Keratinocyte (primary cell): ENCODE data around the gene RAI14. TPM values are rescaled to one million over a fixed set of nuclear protein-coding genes. Genes with fewer than 3 reads are reported as not detected.

Source experiments
- DNase-seq: peaks from one replicate; pipeline ENCODE4 v3.0.0-alpha.2; 2011; ENCODE audit warnings: low read depth, missing footprints, low spot score
- FAIRE-seq: peaks from 2 replicates; lab custom pipeline; 2011; peaks lifted over from hg19 to GRCh38; lab: Jason Lieb, UNC
- H2AFZ ChIP-seq: 2 replicates; pipeline ENCODE4 v1.6.0; 2012; ENCODE audit warnings: low read length, control low read depth, inconsistent platforms; ENCODE audit not compliant: control insufficient read depth
- H3K27ac ChIP-seq: 2 replicates; pipeline ENCODE4 v1.5.1; 2011; ENCODE audit warnings: low read length; ENCODE audit not compliant: control insufficient read depth, insufficient read depth
- H3K27me3 ChIP-seq: 3 replicates; pipeline ENCODE4 v1.6.0; 2011; ENCODE audit warnings: low read length; ENCODE audit not compliant: control insufficient read depth, insufficient read depth; ENCODE audit errors: extremely low read depth
- H3K36me3 ChIP-seq, 2 experiments: 2 replicates in 1 of 2; 3 replicates in 1 of 2; pipeline ENCODE4 v1.5.1; 2011; ENCODE audit warnings: low read length in 2 of 2, mild to moderate bottlenecking in 1 of 2; ENCODE audit not compliant: control insufficient read depth in 2 of 2, insufficient read depth in 2 of 2; ENCODE audit errors: extremely low read depth in 1 of 2
- H3K4me1 ChIP-seq: 3 replicates; pipeline ENCODE4 v1.5.1; 2011; ENCODE audit warnings: low read length; ENCODE audit not compliant: control insufficient read depth, insufficient read depth; ENCODE audit errors: extremely low read depth
- H3K4me2 ChIP-seq: 3 replicates; pipeline ENCODE4 v1.6.0; 2011; ENCODE audit warnings: low read depth, low read length; ENCODE audit not compliant: control insufficient read depth, insufficient read depth; ENCODE audit errors: extremely low read depth
- H3K4me3 ChIP-seq, 3 experiments: fragments of 200-600 bp in 1 of 3; sonication (generic) in 1 of 3; 2 replicates in 2 of 3; 3 replicates in 1 of 3; pipeline ENCODE4 v1.5.1; 2011 to 2016; ENCODE audit warnings: low read length in 3 of 3, mild to moderate bottlenecking in 3 of 3, control low read depth in 2 of 3, inconsistent platforms in 1 of 3, low read depth in 1 of 3, mixed read lengths in 1 of 3, mixed run types in 1 of 3, moderate library complexity in 1 of 3; ENCODE audit not compliant: control insufficient read depth in 2 of 3, insufficient read depth in 2 of 3; ENCODE audit errors: extremely low read depth in 1 of 3
- H3K79me2 ChIP-seq: 2 replicates; pipeline ENCODE4 v1.6.0; 2012; ENCODE audit warnings: low read length; ENCODE audit not compliant: control insufficient read depth, insufficient read depth
- H3K9ac ChIP-seq: 3 replicates; pipeline ENCODE4 v1.6.0; 2011; ENCODE audit warnings: low read length; ENCODE audit not compliant: control insufficient read depth, insufficient read depth; ENCODE audit errors: extremely low read depth
- H3K9me1 ChIP-seq: 3 replicates; pipeline ENCODE4 v1.6.0; 2011; ENCODE audit warnings: low read length; ENCODE audit not compliant: control insufficient read depth, insufficient read depth; ENCODE audit errors: extremely low read depth
- H3K9me3 ChIP-seq: 2 replicates; pipeline ENCODE4 v1.5.1; 2012; ENCODE audit warnings: low read depth, low read length; ENCODE audit not compliant: control insufficient read depth
- H4K20me1 ChIP-seq: 3 replicates; pipeline ENCODE4 v1.6.0; 2011; ENCODE audit warnings: low read length; ENCODE audit not compliant: control insufficient read depth, insufficient read depth; ENCODE audit errors: extremely low read depth
- EZH2 ChIP-seq: IDR thresholded peaks from one replicate; pipeline ENCODE4 v1.6.1; 2012; ENCODE audit warnings: inconsistent platforms, mild to moderate bottlenecking, low read length, moderate library complexity
- dilution Hi-C: fragments of 300-500 bp; cut with MboI; formaldehyde crosslinking; loops from one replicate; pipeline ENCODE4 v1.7.0; 2020; ENCODE audit warnings: low sequenced_read_pairs; ENCODE audit not compliant: extremely low pct_ligation_motif_present
- polyA plus RNA-seq, 5 experiments: library from polyadenylated mRNA; depleted of rRNA in 3 of 5; stranded (reverse) in 3 of 5; stranded (forward) in 1 of 5; unstranded in 1 of 5; fragments of >200 nt; gene quantifications; 1 replicate in 1 of 5; 2 replicates in 3 of 5; 3 replicates in 1 of 5; pipeline versions ENCODE4 v1.2.1 to v1.2.3, GENCODE V29; 2011 to 2012; ENCODE audit warnings: missing spikeins in 2 of 5, low read depth in 1 of 5, low replicate concordance in 1 of 5
- TF ChIP-seq, protein P1 (sequence below), 3 experiments: IDR thresholded peaks in 1 of 3; conservative IDR thresholded peaks in 1 of 3; optimal IDR thresholded peaks in 1 of 3; 2 replicates in 2 of 3; 3 replicates in 1 of 3; pipeline versions ENCODE3 to v1.5.1; 2011; ENCODE audit warnings: low read length in 3 of 3, mild to moderate bottlenecking in 3 of 3, moderate library complexity in 2 of 3, control low read depth in 1 of 3, inconsistent platforms in 1 of 3; ENCODE audit not compliant: insufficient read depth in 2 of 3; ENCODE audit errors: extremely low read depth in 1 of 3

Gene RAI14
- polyA plus RNA-seq, 1 donor (not counting 4 experiments of a cell fraction or from before 2014, with no cell fraction given): 31.4 TPM

DNA sequence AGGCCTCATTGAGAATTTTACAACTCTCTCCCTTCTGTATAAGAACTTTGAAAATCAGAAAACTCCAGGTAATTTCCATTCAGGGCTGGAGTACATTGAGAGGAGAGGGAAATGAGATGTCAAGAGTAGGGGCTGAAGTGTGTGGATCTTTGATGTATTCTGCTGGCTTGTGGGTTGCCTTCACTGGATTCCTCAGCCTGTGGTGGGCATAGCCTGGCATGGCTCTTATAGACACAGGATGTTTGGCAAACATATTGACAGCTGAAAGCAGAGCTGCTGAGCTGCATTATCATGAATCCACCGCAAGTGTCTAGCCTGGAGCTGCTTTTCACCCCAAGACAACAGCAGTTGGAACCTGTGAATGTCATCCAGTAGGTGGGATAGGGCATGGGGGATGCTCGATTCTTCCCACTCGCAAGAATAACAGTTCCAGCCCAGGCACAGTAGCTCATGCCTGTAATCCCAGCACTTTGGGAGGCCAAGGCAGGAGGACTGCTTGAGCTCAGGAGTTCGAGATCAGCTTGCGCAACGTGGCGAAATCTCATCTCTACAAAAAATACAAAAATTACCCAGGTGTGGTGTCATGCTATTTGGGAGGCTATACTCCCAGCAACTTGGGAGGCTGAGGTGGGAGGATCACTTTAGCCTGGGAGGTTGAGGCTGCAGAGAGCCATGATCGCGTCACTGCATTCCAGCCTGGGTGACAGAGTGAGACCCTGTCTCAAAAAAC is 146.9 kb downstream of the RAI14 start:
- no peaks in the 10 kb centered on the region for H3K79me2 ChIP-seq

DNA sequence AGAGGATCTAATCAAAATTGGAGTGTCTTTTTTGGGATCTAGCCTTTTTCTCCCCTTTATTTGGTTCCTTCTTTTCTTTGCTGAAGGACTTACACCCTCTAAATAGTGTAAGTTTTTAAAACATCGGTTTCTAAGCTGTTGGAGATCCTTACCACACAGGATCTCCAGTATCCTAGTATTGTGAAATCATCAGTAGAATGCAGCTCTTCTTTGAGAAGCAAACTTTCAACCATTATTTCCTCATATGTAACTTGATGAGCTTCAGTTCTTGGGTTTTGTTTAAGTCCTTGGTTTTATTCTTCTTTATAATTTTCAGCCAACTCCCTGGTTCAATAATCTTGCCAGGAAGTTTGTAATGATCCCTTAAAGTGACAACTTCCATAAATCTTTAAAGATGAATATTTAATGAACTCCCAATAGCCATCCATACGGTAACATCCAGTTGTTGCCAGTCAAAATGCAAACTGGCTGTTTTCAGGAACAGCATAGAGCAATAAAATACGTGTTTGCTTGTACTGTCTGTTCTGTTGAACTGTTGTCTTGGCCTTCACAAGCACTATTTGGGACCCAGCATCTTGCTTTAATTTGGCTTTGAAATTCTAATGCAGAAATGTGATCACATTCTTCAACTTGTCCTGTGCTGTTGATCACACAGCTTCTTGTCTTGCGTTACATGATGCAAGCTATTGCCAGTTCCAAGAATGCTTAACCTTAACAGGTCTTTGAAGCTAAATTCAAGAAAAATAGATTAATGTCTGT is 148.0 kb downstream of the RAI14 start:
- Histone ChIP-seq H3K27me3 (no peaks in the 10 kb centered on the region), H3K9me3 (no peaks in the 10 kb centered on the region), H4K20me1 (no peaks in the 10 kb centered on the region), H3K9ac (no peak overlapping the region), H2AFZ (no peak overlapping the region), H3K4me1 (no peaks in the 10 kb centered on the region), H3K4me2 (no peak overlapping the region), H3K27ac (no peak overlapping the region), H3K4me3 (no peak overlapping the region), H3K36me3 (peaks cover 7 to 14% of the 10 kb centered on the region in 2 experiments), H3K79me2 (no peaks in the 10 kb centered on the region), H3K9me1 (no peaks in the 10 kb centered on the region)
- DNase-seq: no peak
- no peak for FAIRE-seq
- dilution Hi-C loops: no loop called here
- TF ChIP-seq, protein P1, sequence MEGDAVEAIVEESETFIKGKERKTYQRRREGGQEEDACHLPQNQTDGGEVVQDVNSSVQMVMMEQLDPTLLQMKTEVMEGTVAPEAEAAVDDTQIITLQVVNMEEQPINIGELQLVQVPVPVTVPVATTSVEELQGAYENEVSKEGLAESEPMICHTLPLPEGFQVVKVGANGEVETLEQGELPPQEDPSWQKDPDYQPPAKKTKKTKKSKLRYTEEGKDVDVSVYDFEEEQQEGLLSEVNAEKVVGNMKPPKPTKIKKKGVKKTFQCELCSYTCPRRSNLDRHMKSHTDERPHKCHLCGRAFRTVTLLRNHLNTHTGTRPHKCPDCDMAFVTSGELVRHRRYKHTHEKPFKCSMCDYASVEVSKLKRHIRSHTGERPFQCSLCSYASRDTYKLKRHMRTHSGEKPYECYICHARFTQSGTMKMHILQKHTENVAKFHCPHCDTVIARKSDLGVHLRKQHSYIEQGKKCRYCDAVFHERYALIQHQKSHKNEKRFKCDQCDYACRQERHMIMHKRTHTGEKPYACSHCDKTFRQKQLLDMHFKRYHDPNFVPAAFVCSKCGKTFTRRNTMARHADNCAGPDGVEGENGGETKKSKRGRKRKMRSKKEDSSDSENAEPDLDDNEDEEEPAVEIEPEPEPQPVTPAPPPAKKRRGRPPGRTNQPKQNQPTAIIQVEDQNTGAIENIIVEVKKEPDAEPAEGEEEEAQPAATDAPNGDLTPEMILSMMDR (optimal IDR thresholded peaks at IDR 0.05 in 1 of 3, IDR thresholded peaks at IDR 0.05 in 1 of 3, conservative IDR thresholded peaks at IDR 0.05 in 1 of 3; ENCODE audit: extremely low read depth in 1 of 3, insufficient read depth in 2 of 3, low read length in 3 of 3): no peak

More for the DNA sequence above, 146.9 kb downstream of the RAI14 start:
- FAIRE-seq (no peak), DNase-seq (no peak)
- Histone ChIP-seq H3K36me3 (peaks cover 4 to 18% of the 10 kb centered on the region in 2 experiments), H3K4me1 (no peaks in the 10 kb centered on the region), H2AFZ (no peak overlapping the region), H3K4me3 (no peak overlapping the region), H4K20me1 (no peaks in the 10 kb centered on the region), H3K27ac (no peak overlapping the region), H3K4me2 (no peak overlapping the region), H3K9me1 (no peaks in the 10 kb centered on the region), H3K27me3 (no peaks in the 10 kb centered on the region), H3K9ac (no peak overlapping the region), H3K9me3 (no peaks in the 10 kb centered on the region)
- TF ChIP-seq, protein P1 (optimal IDR thresholded peaks at IDR 0.05 in 1 of 3, IDR thresholded peaks at IDR 0.05 in 1 of 3, conservative IDR thresholded peaks at IDR 0.05 in 1 of 3; ENCODE audit: extremely low read depth in 1 of 3, insufficient read depth in 2 of 3, low read length in 3 of 3): no peak
- no peak for TF ChIP-seq EZH2
- dilution Hi-C loops: no loop called here
